Measurements from ENCODE around the gene P2RX1. TPM values are rescaled to one million over a fixed set of nuclear protein-coding genes. Genes with fewer than 3 reads are reported as not detected.

Gene P2RX1
- total and polyA plus RNA-seq, 2 of the 4 experiments (the other 2 are of a cell fraction), result not detected

- Histone ChIP-seq H3K27ac (ENCODE audit: insufficient read depth, low read length) (no peak overlapping the region), H3K27me3 (ENCODE audit: control insufficient read depth, insufficient read depth, low read length) (no peaks in the 10 kb centered on the region), H3K9me1 (ENCODE audit: insufficient read depth, low read length) (no peaks in the 10 kb centered on the region), H3K14ac (replicated peaks; ENCODE audit: low read depth, low read length) (no peak overlapping the region), H3K18ac (ENCODE audit: low read depth, low read length) (no peak overlapping the region), H3K4ac (ENCODE audit: low read depth, low read length) (no peak overlapping the region), H2BK20ac (ENCODE audit: low read depth, low read length) (no peak overlapping the region), H2AK5ac (ENCODE audit: low read depth, low read length) (no peak overlapping the region), H4K8ac (ENCODE audit: low read depth in 2 of 2, low read length in 2 of 2) (no peak overlapping the region), H4K5ac (ENCODE audit: low read depth, low read length) (no peak overlapping the region), H3K56ac (ENCODE audit: extremely low read depth, insufficient read depth, low read length) (no peak overlapping the region), H2BK5ac (ENCODE audit: low read depth, low read length, poor library complexity, severe bottlenecking) (no peak overlapping the region), H2AFZ (replicated peaks; ENCODE audit: low read length, poor library complexity) (no peak overlapping the region), H4K91ac (ENCODE audit: insufficient read depth, low read depth, low read length) (no peak overlapping the region), H3K36me3 (ENCODE audit: control insufficient read depth, insufficient read depth, low read length) (no peaks in the 10 kb centered on the region), H2AK9ac (replicated peaks; ENCODE audit: low read depth, low read length, poor library complexity) (no peak overlapping the region), H3K4me3 (ENCODE audit: insufficient read depth, low read depth, low read length) (no peak overlapping the region), H3K79me1 (ENCODE audit: low read depth in 1 of 2, low read length in 2 of 2) (no peaks in the 10 kb centered on the region), H2BK120ac (ENCODE audit: low read depth, low read length) (no peak overlapping the region), H3K23ac (ENCODE audit: low read depth, low read length) (no peak overlapping the region), H3K4me2 (ENCODE audit: low read depth, low read length) (no peak overlapping the region), H4K20me1 (ENCODE audit: insufficient read depth, low read length) (no peaks in the 10 kb centered on the region; the same call in 1 of the 2 replicates), H3K9me3 (ENCODE audit: control insufficient read depth, insufficient read depth, low read length) (no peaks in the 10 kb centered on the region), H3K4me1 (ENCODE audit: control insufficient read depth, insufficient read depth, low read length) (no peaks in the 10 kb centered on the region), H3K9ac (ENCODE audit: low read depth, low read length) (no peak overlapping the region), H2BK15ac (ENCODE audit: low read depth, low read length) (no peak overlapping the region)
- dilution Hi-C loops (cut with HindIII; ENCODE audit: low sequenced_read_pairs, unreplicated experiment), result no loop called here
- ChIA-PET POLR2A (ENCODE audit: unreplicated experiment) (no interaction called here), CTCF (interaction anchor here (0.5 kb wide), 1 partner anchor 44 kb away, joined by 3 read pairs; no protein-coding TSS in a partner anchor)
- no TSS peak for BruUV-seq (replicated peaks)
- WGBS, 2 experiments (ENCODE audit: extremely low coverage in 2 of 2, insufficient read length in 1 of 2), result 96% methylated on average over 9 of the region's 17 CpGs; no CpG with 5 or more reads in 1 of the 2 experiments
- no peak for TF ChIP-seq FOS (IDR thresholded peaks at IDR 0.05; ENCODE audit: low read depth, low read length)
- no peak for TF ChIP-seq RAD21 (IDR thresholded peaks at IDR 0.05; ENCODE audit: low read length)
- TF ChIP-seq, protein P1, sequence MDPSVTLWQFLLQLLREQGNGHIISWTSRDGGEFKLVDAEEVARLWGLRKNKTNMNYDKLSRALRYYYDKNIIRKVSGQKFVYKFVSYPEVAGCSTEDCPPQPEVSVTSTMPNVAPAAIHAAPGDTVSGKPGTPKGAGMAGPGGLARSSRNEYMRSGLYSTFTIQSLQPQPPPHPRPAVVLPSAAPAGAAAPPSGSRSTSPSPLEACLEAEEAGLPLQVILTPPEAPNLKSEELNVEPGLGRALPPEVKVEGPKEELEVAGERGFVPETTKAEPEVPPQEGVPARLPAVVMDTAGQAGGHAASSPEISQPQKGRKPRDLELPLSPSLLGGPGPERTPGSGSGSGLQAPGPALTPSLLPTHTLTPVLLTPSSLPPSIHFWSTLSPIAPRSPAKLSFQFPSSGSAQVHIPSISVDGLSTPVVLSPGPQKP (IDR thresholded peaks at IDR 0.05; ENCODE audit: borderline replicate concordance, low read depth, low read length), result no peak
- no peak for TF ChIP-seq USF2 (IDR thresholded peaks at IDR 0.05; ENCODE audit: low read depth, low read length)
- TF ChIP-seq CEBPB (IDR thresholded peaks at IDR 0.05; ENCODE audit: low read depth, low read length), result no peak
- TF ChIP-seq RCOR1 (IDR thresholded peaks at IDR 0.05; ENCODE audit: insufficient replicate concordance, low read length), result no peak
- no peak for TF ChIP-seq NFE2L2 (IDR thresholded peaks at IDR 0.05; ENCODE audit: low read depth, low read length)
- no peak for TF ChIP-seq MAFK (IDR thresholded peaks at IDR 0.05; ENCODE audit: low read depth, low read length)
- in situ Hi-C loops (cut with MboI; ENCODE audit: low sequenced_read_pairs), result no loop called here
- intact Hi-C loops (cut with micrococcal nuclease), result no loop called here
- no peak for DNase-seq
- no peak for ATAC-seq (ENCODE audit: low read depth)
These were observed 34.7 kb upstream of the P2RX1 start for GRCh38 chr17:3951003-3951402.
